OCI-LY7 (cell line): ENCODE results near the gene EPHA6.

Experiments
- CTCF ChIP-seq: fragments of 200-600 bp; sonication (generic); conservative IDR thresholded peaks from 2 replicates; pipeline ENCODE4 v1.5.1; 2014; ENCODE audit warnings: mild to moderate bottlenecking, antibody characterized with exemption, low read length, moderate library complexity, mixed read lengths
- EZH2phosphoT487 ChIP-seq: fragments of 200-600 bp; sonication (generic); IDR thresholded peaks from 2 replicates; pipeline ENCODE4 v1.6.1; 2018; ENCODE audit warnings: low read depth, borderline replicate concordance, mild to moderate bottlenecking, mixed run types, antibody characterized with exemption, low read length, moderate library complexity, mixed read lengths

GRCh38 chr3:97655971-97656370 lies 841.6 kb downstream of the EPHA6 start:
- TF ChIP-seq CTCF = no peak
- TF ChIP-seq EZH2phosphoT487 = no peak
